Measurements from ENCODE around the gene LRRC47.

LRRC47 gene

GRCh38 chr1:3734602-3735001 is 61.7 kb downstream of the LRRC47 start:
- no peak for DNase-seq (ENCODE audit: extremely low read depth in 1 of 2, low read depth in 1 of 2)

GRCh38 chr1:3733883-3734589 is 62.3 kb downstream of the LRRC47 start:
- DNase-seq (ENCODE audit: extremely low read depth in 1 of 2, low read depth in 1 of 2) = no peak

- no peak for DNase-seq (ENCODE audit: extremely low read depth in 1 of 2, low read depth in 1 of 2)
Measured at GRCh38 chr1:3733094-3733882, 63.0 kb downstream of the LRRC47 start.

- DNase-seq (ENCODE audit: extremely low read depth in 1 of 2, low read depth in 1 of 2) = no peak
Measured at GRCh38 chr1:3732434-3733093, 63.7 kb downstream of the LRRC47 start.

- DNase-seq (ENCODE audit: extremely low read depth in 1 of 2, low read depth in 1 of 2) = no peak
Measured at GRCh38 chr1:3731583-3732433, 64.5 kb downstream of the LRRC47 start.

GRCh38 chr1:3730543-3731247 is 65.6 kb downstream of the LRRC47 start:
- DNase-seq (ENCODE audit: extremely low read depth in 1 of 2, low read depth in 1 of 2) = no peak

- no peak for DNase-seq (ENCODE audit: extremely low read depth in 1 of 2, low read depth in 1 of 2)
Measured at GRCh38 chr1:3729594-3730542, 66.4 kb downstream of the LRRC47 start.

All from stimulated activated CD8-positive, alpha-beta memory T cell treated with anti-CD3 and anti-CD28 coated beads, Interleukin-7, amount 100 ng/mL, for 48 hours (primary cell).